Measurements from ENCODE around the gene APOBEC3A. TPM values are rescaled to one million over a fixed set of nuclear protein-coding genes. Genes with fewer than 3 reads are reported as not detected.

The APOBEC3A gene
- total RNA-seq, 1 experiment from 2014 or later: not detected

DNA sequence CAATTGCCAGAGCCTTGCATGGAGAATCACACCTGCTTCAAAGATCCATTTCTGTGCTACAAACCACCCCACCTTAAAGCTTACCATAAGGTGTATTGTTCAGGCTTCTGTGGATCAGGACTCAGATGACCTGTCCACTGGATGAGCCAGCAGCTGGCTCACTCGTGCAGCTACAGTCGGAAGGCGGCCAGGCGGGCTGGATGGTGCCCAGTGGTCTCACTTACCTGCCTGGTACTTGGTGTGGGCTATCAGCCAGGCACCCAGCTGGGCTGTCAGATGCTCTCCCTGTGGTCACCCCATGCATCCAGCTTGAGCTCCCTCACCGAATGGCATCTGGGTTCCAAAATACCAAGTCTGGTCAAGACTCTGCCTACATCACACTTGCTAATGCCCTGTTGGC is 13.8 kb downstream of the APOBEC3A start:
- no peak overlapping the region for H2AFZ ChIP-seq
- TF ChIP-seq EZH2 (IDR thresholded peaks at IDR 0.05; ENCODE audit: low read depth) (no peak), CTCF (conservative IDR thresholded peaks at IDR 0.05) (no peak)
- no peak overlapping the region for H3K4me3 ChIP-seq
- H3K9me3 ChIP-seq (ENCODE audit: insufficient read depth, low read depth): no peaks in the 10 kb centered on the region
- H3K4me1 ChIP-seq (replicated peaks; ENCODE audit: insufficient read depth): peaks cover 6% of the 10 kb centered on the region; the same call in 1 of the 2 replicates
- intact Hi-C loops (cut with micrococcal nuclease; ENCODE audit: unreplicated experiment): no loop called here
- H3K27ac ChIP-seq: no peak overlapping the region
- no peaks in the 10 kb centered on the region for H3K79me2 ChIP-seq (ENCODE audit: low read depth)
- no peaks in the 10 kb centered on the region for H3K27me3 ChIP-seq (ENCODE audit: insufficient read depth, low read depth)
- ChIA-PET CTCF (no interaction called here), POLR2A (ENCODE audit: unreplicated experiment) (interaction anchor here (0.7 kb wide), 1 partner anchor 111 kb away, joined by 3 read pairs; no protein-coding TSS in a partner anchor)
- no TSS peak for BruUV-seq (replicated peaks)
- no peaks in the 10 kb centered on the region for H3K36me3 ChIP-seq (ENCODE audit: low read depth)
- no peaks in the 10 kb centered on the region for H3K9me2 ChIP-seq (ENCODE audit: insufficient read depth)
- no peaks in the 10 kb centered on the region for H4K20me1 ChIP-seq (ENCODE audit: insufficient read depth)
- DNase-seq: no peak
- no peak overlapping the region for H3K4me2 ChIP-seq
- H3F3A ChIP-seq (ENCODE audit: insufficient read depth, low read depth): no peaks in the 10 kb centered on the region; the same call in 1 of the 2 replicates

DNA sequence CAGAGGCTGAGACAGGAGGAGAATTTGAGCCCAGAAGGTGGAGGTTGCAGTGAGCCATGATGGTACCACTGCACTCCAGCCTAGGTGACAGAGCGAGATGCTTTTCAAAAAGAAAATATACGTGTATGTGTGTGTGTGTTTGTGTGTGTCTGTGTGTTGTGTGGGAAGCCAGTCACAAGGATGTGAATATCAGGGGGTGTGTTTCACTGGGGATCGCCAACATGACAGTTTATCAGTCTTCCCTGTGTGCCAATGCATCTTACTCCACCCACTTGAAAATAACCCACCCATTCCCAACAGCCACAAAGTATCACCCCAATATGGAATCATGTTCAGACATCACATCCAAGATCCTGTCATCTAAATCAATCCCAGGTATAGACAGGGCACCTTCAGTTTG is 14.4 kb downstream of the APOBEC3A start:
- H3K4me2 ChIP-seq: no peak overlapping the region
- H3K4me3 ChIP-seq: no peak overlapping the region
- no peaks in the 10 kb centered on the region for H3K9me2 ChIP-seq (ENCODE audit: insufficient read depth)
- intact Hi-C loops (cut with micrococcal nuclease; ENCODE audit: unreplicated experiment): no loop called here
- H3K36me3 ChIP-seq (ENCODE audit: low read depth): no peaks in the 10 kb centered on the region
- ChIA-PET CTCF (no interaction called here), POLR2A (ENCODE audit: unreplicated experiment) (no interaction called here)
- H2AFZ ChIP-seq: no peak overlapping the region
- no TSS peak for BruUV-seq (replicated peaks)
- H4K20me1 ChIP-seq (ENCODE audit: insufficient read depth): no peaks in the 10 kb centered on the region
- H3K9me3 ChIP-seq (ENCODE audit: insufficient read depth, low read depth): no peaks in the 10 kb centered on the region
- H3K27ac ChIP-seq: no peak overlapping the region
- no peak for DNase-seq
- TF ChIP-seq CTCF (conservative IDR thresholded peaks at IDR 0.05) (no peak), EZH2 (IDR thresholded peaks at IDR 0.05; ENCODE audit: low read depth) (no peak)
- no peaks in the 10 kb centered on the region for H3K27me3 ChIP-seq (ENCODE audit: insufficient read depth, low read depth)
- no peaks in the 10 kb centered on the region; the same call in 1 of the 2 replicates for H3F3A ChIP-seq (ENCODE audit: insufficient read depth, low read depth)
- H3K4me1 ChIP-seq (replicated peaks; ENCODE audit: insufficient read depth): peaks cover 6% of the 10 kb centered on the region; the same call in 1 of the 2 replicates
- H3K79me2 ChIP-seq (ENCODE audit: low read depth): no peaks in the 10 kb centered on the region

- BruUV-seq (replicated peaks): no TSS peak
- Histone ChIP-seq H3K27ac (no peak overlapping the region), H3K9me2 (ENCODE audit: insufficient read depth) (no peaks in the 10 kb centered on the region), H3K9me3 (ENCODE audit: insufficient read depth, low read depth) (no peaks in the 10 kb centered on the region), H3K4me1 (replicated peaks; ENCODE audit: insufficient read depth) (peaks cover 6% of the 10 kb centered on the region; the same call in 1 of the 2 replicates), H4K20me1 (ENCODE audit: insufficient read depth) (no peaks in the 10 kb centered on the region), H3K36me3 (ENCODE audit: low read depth) (no peaks in the 10 kb centered on the region), H3K4me3 (no peak overlapping the region), H3K79me2 (ENCODE audit: low read depth) (no peaks in the 10 kb centered on the region), H3F3A (ENCODE audit: insufficient read depth, low read depth) (no peaks in the 10 kb centered on the region; the same call in 1 of the 2 replicates), H3K4me2 (no peak overlapping the region), H3K27me3 (ENCODE audit: insufficient read depth, low read depth) (no peaks in the 10 kb centered on the region), H2AFZ (no peak overlapping the region)
- CTCF ChIA-PET: interaction anchor here (0.6 kb wide), 1 partner anchor 163 kb away, joined by 4 read pairs; no protein-coding TSS in a partner anchor
- intact Hi-C loops (cut with micrococcal nuclease; ENCODE audit: unreplicated experiment): no loop called here
- DNase-seq: no peak
- POLR2A ChIA-PET (ENCODE audit: unreplicated experiment): interaction anchor here (0.7 kb wide), 1 partner anchor 1071 kb away, joined by 8 read pairs; no protein-coding TSS in a partner anchor
- TF ChIP-seq CTCF (conservative IDR thresholded peaks at IDR 0.05): no peak
- TF ChIP-seq EZH2 (IDR thresholded peaks at IDR 0.05; ENCODE audit: low read depth): no peak
Observed at GRCh38 chr22:38972558-38972957, 15.1 kb downstream of the APOBEC3A start.

Measured in PC-9 (cell line).